IPS-15b (cell line): ENCODE measurements around the gene DUSP22.
"Not testable (repeated sequence)": the region's sequence is repeated elsewhere in the genome, so short reads cannot be mapped to it uniquely, and the experiment has no call there.

Source experiments
- H3K27me3 ChIP-seq: one replicate; pipeline ENCODE4 v1.6.1; 2013; ENCODE audit warnings: low read length; ENCODE audit not compliant: control insufficient read depth, insufficient read depth
- H3K36me3 ChIP-seq: one replicate; pipeline ENCODE4 v1.6.1; 2013; ENCODE audit warnings: low read length; ENCODE audit not compliant: control insufficient read depth, insufficient read depth
- H3K4me1 ChIP-seq: one replicate; pipeline ENCODE4 v1.6.1; 2013; ENCODE audit warnings: mild to moderate bottlenecking, low read length; ENCODE audit not compliant: control insufficient read depth, insufficient read depth
- H3K4me3 ChIP-seq: one replicate; pipeline ENCODE4 v1.5.1; 2013; ENCODE audit warnings: low read depth, low read length
- H3K9ac ChIP-seq: one replicate; pipeline ENCODE4 v1.6.1; 2013; ENCODE audit warnings: low read depth, mild to moderate bottlenecking, low read length
- H3K9me3 ChIP-seq: one replicate; pipeline ENCODE4 v1.6.1; 2013; ENCODE audit warnings: mild to moderate bottlenecking, low read length; ENCODE audit not compliant: control insufficient read depth, insufficient read depth

The DUSP22 gene

DNA sequence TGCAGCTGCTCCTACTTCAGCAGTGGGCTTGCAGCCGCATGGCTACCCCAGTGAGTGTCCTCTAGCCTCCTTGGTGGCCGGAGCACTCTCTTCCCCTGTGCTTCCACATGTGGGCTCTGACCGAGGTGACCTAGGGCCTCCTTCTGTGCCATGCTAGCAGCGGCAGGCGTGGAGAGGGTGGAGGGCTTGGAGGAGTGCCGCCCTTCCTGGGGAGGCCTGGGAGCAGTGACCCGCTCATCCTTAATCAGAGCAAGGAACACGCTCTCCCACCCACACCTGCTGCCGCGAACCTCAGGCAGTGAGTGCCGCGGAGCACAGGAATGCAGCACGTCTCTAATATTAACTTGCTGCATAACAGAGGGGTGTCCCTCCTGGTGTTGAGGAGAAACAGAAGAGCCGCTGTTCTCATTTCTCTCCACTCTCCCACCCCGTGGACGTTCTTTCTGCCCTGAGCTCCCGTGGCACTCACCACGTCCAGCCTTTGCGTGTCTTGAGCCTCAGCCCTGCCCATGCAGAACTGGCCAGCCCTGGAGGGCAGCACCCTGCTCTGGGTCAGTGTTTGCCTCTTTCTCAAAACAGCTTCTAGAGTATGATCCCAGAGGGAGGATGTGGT lies 31.9 kb downstream of the DUSP22 start:
- H3K27me3 ChIP-seq, result no peaks in the 10 kb centered on the region
- H3K4me1 ChIP-seq, result no peaks in the 10 kb centered on the region
- no peak overlapping the region for H3K9ac ChIP-seq
- no peaks in the 10 kb centered on the region for H3K36me3 ChIP-seq
- peaks cover 18% of the 10 kb centered on the region for H3K9me3 ChIP-seq
- no peak overlapping the region for H3K4me3 ChIP-seq

DNA sequence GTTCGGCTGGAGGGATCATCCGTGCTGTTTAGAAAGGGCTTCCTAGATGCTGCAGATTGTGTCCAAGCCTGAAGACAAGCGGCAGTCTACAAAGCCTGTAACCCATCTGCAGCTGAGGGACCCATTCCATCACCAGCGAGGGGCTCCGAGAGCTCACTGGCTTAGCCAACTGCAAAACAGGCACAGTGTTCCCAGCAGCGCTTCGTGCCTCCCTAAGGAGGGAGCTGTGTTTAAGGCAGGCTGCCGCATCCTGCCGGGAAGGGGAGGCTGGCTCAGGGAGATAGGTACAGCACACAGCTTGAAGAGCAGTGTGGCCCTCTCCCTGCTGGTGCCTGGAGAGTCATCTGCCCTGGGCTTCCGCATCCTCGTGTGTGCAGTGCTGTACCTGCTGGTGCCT lies 32.4 kb downstream of the DUSP22 start:
- Histone ChIP-seq H3K9ac (no peak overlapping the region), H3K9me3 (peaks cover 18% of the 10 kb centered on the region), H3K27me3 (no peaks in the 10 kb centered on the region), H3K36me3 (no peaks in the 10 kb centered on the region), H3K4me1 (no peaks in the 10 kb centered on the region), H3K4me3 (no peak overlapping the region)

DNA sequence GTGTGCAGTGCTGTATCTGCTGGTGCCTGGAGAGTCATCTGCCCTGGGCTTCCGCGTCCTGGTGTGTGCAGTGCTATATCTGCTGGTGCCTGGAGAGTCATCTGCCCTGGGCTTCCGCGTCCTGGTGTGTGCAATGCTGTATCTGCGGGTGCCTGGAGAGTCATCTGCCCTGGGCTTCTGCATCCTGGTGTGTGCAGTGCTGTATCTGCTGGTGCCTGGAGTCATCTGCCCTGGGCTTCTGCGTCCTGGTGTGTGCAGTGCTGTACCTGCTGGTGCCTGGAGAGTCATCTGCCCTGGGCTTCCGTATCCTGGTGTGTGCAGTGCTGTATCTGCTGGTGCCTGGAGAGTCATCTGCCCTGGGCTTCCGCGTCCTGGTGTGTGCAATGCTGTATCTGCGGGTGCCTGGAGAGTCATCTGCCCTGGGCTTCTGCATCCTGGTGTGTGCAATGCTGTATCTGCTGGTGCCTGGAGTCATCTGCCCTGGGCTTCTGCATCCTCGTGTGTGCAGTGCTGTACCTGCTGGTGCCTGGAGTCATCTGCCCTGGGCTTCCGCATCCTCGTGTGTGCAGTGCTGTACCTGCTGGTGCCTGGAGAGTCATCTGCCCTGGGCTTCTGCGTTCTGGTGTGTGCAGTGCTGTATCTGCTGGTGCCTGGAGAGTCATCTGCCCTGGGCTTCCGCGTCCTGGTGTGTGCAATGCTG lies 33.0 kb downstream of the DUSP22 start:
- H3K27me3 ChIP-seq, H3K36me3 ChIP-seq, H3K9ac ChIP-seq, H3K4me1 ChIP-seq, H3K4me3 ChIP-seq: not testable (repeated sequence)
- peaks cover 17% of the 10 kb centered on the region for H3K9me3 ChIP-seq

DNA sequence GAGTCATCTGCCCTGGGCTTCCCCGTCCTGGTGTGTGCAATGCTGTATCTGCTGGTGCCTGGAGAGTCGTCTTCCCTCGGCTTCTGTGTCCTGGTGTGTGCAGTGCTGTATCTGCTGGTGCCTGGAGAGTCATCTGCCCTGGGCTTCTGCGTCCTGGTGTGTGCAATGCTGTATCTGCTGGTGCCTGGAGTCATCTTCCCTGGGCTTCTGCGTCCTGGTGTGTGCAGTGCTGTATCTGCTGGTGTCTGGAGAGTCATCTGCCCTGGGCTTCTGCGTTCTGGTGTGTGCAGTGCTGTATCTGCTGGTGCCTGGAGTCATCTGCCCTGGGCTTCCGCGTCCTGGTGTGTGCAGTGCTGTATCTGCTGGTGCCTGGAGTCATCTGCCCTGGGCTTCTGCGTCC lies 33.8 kb downstream of the DUSP22 start:
- not testable (repeated sequence) for H3K27me3 ChIP-seq, H3K4me3 ChIP-seq, H3K4me1 ChIP-seq, H3K36me3 ChIP-seq, H3K9ac ChIP-seq
- H3K9me3 ChIP-seq, result peaks cover 12% of the 10 kb centered on the region

DNA sequence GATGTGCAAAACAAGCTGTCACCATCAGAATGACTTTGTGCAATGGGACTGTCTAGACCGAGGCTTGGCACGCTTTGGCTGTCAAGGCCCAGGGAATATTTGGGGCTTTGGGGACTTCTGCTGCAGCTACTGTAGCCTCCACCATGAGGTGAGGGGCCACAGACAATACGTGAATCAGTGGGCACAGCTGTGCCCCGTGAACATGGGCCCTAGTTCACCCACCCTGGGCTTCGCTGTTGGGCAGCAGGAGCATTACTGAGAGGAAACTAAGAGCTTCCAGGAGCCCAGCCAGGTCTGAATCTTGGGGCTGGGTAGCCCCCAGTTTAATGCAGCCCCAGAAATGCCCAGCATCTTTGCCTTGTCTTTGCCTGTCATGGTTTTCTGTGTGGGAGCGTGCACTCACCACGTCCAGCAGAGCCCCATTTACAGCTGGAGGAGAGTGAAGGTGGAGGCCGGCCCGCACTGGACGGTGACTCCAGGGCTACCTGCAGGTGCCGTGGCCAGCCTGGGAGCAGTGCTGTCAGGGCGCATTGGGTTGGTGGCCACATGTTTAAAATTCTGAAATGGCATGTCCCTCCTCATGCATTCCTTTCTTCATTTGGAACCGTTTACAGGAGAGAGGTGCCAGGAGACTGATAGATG lies 34.7 kb downstream of the DUSP22 start:
- H3K9ac ChIP-seq, result no peak overlapping the region
- H3K4me3 ChIP-seq, result no peak overlapping the region
- H3K4me1 ChIP-seq, result no peaks in the 10 kb centered on the region
- H3K36me3 ChIP-seq, result no peaks in the 10 kb centered on the region
- H3K27me3 ChIP-seq, result no peaks in the 10 kb centered on the region
- peaks cover 12% of the 10 kb centered on the region for H3K9me3 ChIP-seq

DNA sequence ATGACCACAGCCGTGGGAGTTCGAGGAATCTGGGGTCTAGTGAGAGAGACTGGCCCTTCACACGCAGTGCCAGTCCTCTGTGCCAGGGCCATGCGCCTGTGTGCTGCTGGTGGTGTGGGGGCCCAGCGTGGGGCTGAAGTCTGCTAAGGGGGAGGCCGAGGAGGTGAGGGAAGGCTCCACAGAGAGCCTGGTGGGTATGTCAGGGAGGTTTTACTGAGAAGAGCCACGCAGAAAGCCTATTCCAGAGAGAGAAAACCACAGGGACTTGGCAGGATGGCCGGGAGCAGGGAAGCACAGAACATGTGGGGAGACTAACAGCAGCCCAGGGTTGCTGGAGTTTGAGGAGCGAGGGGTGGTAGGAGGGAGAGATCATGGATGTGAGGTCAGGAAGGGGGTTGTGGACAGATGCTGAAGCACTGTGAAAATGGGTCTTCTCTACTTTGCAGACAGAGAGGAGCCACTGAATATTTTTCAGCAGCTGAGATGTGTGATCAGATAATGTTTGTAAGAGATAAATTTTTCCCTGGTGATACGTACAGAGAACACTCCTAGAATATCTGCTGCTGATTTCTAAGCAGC lies 35.3 kb downstream of the DUSP22 start:
- H3K4me3 ChIP-seq, result no peak overlapping the region
- H3K27me3 ChIP-seq, result no peaks in the 10 kb centered on the region
- no peak overlapping the region for H3K9ac ChIP-seq
- H3K4me1 ChIP-seq, result no peaks in the 10 kb centered on the region
- no peaks in the 10 kb centered on the region for H3K36me3 ChIP-seq
- H3K9me3 ChIP-seq, result peaks cover 12% of the 10 kb centered on the region

DNA sequence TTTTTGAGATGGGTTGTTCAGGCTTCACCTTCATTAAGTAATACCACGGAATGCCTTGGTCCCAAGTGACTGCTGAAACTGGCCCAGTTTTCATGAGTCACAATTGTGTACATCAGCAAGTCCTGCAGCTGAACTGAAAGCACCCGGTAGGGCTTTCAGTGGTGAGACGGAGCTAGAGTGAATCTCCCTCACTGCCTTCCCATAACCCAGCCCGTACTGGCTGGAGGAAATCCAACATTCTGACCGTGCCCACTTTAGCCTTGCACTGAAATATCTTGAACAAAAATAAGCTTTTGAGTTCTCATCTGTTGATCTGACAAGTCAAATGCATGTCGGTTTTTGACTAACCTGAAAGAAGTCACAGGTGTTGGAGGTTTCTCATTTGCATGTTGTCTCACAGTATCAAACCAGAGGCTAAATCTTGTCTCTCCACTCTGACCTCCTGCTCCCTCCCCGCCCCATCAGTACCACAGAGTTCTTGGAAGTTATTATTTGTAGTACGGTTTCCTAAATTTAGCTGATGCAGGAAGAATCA lies 35.9 kb downstream of the DUSP22 start:
- peaks cover 12% of the 10 kb centered on the region for H3K9me3 ChIP-seq
- H3K27me3 ChIP-seq, result no peaks in the 10 kb centered on the region
- no peaks in the 10 kb centered on the region for H3K4me1 ChIP-seq
- H3K4me3 ChIP-seq, result no peak overlapping the region
- H3K36me3 ChIP-seq, result no peaks in the 10 kb centered on the region
- no peak overlapping the region for H3K9ac ChIP-seq

DNA sequence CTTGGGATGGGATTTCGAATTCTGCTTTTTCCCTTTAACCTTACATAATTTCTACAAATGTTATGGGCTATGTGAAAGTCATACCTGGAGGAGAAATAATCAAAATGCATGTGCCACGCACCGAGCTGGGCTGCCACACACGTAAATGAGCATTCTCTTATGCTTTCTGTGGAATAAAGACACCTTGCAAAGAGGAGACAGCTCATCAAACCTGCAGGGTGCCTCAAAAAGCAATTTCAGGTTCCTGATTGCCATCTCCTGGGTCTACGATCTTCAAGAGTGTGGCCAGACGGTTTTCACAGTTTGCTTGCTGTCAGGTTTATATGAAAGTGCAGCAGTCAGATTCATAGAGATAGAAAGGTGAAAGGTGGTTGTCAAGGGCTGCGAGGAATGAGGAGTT lies 36.6 kb downstream of the DUSP22 start:
- no peaks in the 10 kb centered on the region for H3K4me1 ChIP-seq
- no peak overlapping the region for H3K4me3 ChIP-seq
- no peaks in the 10 kb centered on the region for H3K36me3 ChIP-seq
- H3K27me3 ChIP-seq, result no peaks in the 10 kb centered on the region
- peaks cover 12% of the 10 kb centered on the region for H3K9me3 ChIP-seq
- H3K9ac ChIP-seq, result no peak overlapping the region

DNA sequence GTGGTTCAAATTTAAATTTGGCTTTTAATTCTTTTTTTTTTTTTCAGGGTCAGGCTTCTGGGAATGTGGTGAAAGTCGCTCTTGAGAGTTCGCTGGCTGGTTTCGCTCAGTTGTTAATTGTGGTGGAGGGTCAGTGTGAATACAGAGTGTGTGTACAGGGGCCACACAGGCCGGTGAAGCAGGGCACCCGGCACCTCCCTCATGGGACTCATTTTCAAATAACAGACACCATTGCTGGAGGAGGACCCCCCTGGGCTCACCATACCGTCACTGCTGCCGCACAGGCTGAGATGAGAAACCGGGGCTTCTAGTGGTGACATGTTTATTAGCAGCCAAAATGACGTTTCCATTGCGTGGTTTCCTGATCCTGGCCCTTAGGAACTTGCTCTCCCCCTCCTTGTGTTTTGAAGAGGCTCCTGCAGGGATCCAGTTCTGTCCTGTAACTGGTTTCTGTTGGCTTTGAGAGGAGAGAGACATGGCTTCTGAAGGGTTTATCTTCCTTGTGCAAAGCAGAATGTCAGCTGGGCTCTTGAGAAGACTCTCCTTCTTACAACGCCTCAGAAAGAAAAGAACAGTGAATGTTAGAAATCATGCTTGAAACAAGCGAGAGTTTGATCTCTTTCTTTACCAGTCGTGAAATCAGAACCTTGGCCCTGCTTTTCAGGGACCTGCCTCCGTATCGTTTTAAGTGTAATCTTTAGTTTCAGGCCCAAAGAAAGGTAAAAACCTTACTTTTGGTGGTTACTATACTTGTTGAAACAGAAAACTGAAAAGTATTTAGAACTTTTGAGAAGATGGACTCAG lies 37.8 kb downstream of the DUSP22 start:
- Histone ChIP-seq H3K9ac (no peak overlapping the region), H3K9me3 (peaks cover 12% of the 10 kb centered on the region), H3K36me3 (no peaks in the 10 kb centered on the region), H3K4me3 (no peak overlapping the region), H3K4me1 (no peaks in the 10 kb centered on the region), H3K27me3 (no peaks in the 10 kb centered on the region)

DNA sequence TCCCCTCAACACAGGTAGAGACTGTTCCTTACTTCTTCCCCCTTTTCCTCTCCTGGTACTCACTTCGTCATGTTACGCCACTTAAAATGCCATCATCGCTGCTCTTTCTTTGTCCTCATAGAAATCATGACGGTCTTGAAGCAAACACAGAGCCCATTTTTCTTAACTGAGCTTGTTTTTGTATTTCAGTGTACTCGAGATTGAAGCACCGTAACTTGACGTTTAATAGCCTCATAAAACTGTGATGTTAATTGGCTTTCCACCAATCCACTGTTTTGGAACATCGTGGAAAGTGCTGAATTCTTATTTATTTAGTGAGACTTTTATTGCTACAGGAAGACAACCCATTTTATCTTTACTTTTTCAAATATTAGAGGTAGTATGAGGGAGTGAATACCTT lies 38.7 kb downstream of the DUSP22 start:
- H3K4me3 ChIP-seq, result no peak overlapping the region
- H3K36me3 ChIP-seq, result no peaks in the 10 kb centered on the region
- H3K27me3 ChIP-seq, result no peaks in the 10 kb centered on the region
- no peaks in the 10 kb centered on the region for H3K4me1 ChIP-seq
- peaks cover 12% of the 10 kb centered on the region for H3K9me3 ChIP-seq
- H3K9ac ChIP-seq, result no peak overlapping the region
